Stimulated activated CD4-positive, alpha-beta T cell treated with anti-CD3 and anti-CD28 coated beads, Interleukin-12 subunit alpha, Interleukin-12 subunit beta, amount 100 ng/mL, for 4 hours (primary cell): Measurements from ENCODE around the gene KCNJ12.
"Not testable (repeated sequence)": the region's sequence is repeated elsewhere in the genome, so short reads cannot be mapped to it uniquely, and the experiment has no call there.

Experiments
- DNase-seq: peaks from one replicate; pipeline ENCODE4 v3.0.0-alpha.2; 2020

KCNJ12 gene

DNA sequence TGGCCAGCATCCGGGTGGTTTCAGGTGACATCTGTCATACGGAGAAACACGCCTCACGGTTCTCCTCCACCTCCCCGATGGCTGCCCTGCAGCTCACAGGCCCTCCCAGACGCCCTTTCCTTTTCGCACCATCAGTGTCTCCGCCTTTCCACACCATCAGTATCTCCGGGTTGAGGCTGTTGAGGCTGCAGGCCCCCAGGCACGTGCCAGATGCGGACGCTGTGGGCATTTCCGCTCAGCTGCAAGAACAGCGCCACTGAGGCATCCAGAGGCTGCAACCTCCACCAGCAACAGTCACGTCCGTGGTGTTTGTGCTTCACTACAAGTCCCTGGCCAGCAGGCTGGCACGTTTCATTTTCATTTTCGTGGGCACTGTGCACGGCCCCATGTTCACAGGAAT is 25.7 kb upstream of the KCNJ12 start:
- not testable (repeated sequence) for DNase-seq

DNA sequence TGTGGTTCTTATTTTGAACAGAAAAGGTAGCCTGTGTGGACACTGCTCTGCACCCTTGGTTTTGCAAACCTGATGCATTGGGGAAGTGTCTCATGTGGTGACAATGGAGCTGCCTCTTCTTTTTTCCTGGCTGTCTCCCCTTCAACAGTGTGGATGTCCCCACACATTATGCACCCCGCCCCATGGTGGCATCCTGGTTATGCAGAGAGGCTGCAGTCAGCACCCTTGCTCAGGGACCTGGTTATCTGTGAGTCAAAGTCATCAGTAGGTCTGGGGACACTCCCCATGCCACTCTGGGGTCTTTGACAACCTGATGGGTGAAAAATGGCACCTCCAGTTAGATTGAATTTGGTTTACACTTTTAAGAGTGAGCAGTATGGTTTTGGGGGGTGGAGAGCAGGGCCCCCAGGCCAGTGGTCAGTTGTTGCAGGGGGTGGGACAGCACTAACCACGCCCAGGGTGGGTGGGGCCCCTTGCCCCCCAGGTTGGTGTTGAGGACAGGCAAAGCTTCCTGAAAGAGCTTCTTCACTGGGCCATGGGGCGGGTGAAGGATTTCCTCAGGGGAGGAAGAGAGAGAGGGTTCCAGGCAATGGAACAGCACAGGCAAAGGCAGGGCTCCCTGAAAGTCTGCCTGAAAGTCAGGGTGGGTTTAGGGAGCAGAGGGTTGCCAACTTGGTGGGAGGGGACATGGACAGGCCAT is 24.6 kb upstream of the KCNJ12 start:
- no peak for DNase-seq

DNA sequence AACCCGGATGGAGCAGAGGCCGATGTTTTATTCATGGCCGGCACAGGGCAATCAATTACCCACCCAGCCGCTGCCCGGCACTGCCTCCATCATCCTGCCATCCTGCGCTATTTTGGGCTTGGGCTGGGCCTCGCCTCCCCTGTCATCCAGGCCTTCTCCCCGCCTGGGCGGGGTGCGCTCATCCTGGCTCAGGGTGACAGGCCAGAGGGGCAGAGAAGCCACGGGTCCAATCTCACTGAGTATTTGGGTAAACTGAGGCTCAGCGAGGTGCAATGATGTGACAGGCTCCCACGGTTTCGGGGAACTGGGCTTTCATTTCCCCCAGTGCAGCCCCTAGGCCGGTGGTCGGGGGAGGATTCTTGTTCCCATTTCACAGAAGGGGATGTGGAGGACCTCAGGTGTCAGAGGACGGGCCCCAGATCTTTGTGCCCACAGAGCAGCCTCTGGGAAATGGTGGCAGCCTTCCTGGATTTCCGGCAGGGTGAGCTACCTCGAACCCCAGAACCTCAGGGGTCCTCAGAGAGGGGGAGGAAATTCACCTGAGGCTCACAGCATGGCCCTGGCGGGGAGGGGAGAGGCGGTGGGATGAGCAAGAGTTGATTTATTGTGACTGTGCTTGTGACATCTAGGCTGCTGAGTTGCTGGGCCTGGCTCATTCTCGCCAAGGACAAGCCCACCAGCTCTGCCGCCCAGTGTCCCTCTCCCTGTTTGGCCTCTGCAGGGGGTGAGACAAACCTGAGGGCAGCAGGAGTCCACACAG is 23.8 kb upstream of the KCNJ12 start:
- DNase-seq = no peak

DNA sequence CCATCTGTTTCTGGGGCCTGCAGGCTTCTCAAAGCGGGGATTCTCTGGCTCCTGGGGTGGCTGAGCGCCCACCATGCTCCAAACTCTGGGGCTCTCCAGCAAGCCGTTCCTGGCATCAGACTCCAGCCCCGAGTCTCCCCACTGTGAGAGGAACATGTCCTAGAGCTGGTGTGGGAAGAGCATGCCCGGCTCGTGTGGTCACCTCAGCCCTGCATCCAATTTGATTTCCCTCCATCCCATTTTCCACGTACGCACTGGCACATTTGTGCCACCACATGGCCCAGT is 23.2 kb upstream of the KCNJ12 start:
- no peak for DNase-seq

DNA sequence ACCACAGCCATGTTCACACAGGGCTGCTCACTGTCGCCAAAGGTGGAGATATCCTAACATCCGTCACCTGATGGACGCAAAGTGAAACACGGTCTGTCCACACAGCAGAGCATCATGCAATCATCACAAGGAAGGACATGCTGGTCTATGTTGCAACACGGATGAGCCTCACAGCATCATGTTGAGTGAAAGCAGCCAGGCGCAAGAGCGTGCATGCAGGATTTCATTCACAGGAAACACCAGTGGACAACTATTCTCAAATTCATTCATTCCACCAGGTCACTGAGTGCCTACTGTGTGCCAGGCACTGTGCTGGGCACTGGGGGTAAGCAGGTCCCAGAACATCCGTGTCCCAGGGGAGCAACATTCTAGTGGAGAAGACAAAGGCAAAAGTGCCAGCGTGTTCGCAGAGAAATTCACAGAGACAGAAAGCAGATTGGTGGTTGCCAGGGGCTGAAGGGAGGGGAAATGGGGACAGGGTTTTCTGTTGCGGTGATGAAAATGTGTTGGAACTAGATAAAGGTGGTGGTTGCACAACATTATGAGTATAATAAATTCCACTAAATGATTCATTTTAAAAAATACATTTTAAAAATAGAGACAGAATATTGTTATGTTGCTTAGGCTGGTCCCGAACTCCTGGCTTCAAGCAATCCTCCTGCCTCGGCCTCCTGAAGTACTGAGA is 22.7 kb upstream of the KCNJ12 start:
- DNase-seq = no peak

DNA sequence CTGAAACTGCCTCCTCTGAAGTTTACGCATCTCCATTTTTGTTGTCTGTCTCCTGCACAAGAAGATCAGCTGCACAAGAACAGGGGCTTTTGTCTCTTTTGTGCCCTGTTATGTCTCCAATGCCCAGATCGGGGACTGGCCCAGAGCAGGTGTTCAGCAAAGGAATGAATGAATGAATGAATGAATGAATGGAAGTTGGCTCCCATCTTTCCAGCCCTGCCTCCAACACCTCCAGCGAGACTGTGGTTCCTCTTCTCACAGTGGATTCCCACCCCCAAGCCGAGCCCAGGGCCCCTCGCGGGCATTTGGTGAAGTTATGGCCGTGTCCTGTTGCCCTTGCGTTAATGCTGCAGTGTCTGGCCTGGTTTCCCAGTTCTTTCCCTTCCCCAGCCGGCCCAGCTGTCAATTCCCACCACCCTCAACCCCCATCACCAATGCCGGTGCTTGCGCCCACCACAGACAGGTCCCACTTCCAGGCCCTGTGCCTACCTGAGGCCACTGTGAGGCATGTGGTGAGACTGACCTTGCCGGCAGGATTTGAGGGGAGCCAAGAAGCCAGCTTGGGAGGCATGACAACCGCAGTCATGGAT is 21.3 kb upstream of the KCNJ12 start:
- no peak for DNase-seq

DNA sequence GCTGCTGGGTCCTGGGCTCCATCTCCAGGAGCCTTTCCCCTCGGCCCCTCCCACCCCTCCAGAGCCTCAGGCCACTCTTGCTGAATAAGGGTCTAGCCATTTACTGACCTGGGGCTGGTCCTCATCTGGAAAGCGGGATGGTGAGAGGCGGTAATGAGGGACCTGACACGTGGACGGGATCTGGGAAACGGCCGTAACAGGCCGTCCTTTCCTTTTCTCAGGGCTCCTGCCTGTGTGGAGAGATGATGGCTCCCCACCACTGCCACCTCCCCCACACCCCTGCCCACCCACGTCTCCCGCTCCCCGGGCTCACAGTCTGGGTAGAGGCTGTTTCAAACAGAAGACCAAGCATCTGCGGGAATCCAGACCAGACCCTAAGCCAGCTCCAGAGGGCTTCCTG is 20.6 kb upstream of the KCNJ12 start:
- DNase-seq = no peak

DNA sequence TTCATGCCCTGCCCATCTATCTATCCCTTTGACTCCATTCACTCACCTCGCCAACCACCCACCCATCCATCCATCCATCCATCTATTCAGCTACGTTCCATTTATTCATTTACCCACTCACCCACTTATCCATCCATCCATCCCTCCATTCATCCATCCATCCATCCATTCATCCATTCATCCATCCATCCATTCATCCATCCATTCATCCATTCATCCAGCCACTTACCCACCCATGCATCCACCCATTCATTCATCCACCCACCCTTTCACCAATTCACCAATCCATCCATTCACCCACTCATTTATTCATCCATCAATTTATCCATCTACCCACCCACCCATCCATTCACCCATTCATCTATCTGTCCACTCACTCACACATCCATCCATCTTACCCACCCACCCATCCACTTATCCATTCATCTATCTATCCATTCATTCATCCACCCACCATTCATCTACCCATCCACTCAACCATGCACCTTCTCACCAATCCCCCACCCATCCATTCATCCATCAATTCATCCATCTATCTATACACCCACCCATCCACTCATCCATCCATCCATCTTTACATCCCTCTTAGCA is 19.5 kb upstream of the KCNJ12 start:
- DNase-seq = no peak

DNA sequence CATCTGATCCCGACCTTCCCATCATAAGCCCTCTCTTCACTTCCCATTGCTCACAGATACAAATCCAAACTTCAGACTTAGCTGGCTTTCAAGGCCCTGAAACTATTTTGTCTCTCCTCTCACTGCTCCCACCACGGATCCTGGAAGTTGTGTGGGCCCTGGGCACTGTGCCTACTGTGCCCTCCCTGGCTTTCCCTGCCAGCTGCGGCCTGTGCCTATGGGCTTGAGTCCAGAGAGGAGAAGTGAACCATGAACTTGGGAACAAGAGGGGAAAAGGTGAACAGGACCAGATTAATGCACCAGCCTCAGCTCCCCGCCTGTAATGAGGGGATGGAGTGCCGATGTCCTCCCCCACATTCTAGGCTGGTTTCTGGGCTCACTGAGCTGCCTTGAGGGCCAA is 18.9 kb upstream of the KCNJ12 start:
- no peak for DNase-seq

- no peak for DNase-seq
Observed at GRCh38 chr17:21357696-21358656, 18.2 kb upstream of the KCNJ12 start.

GRCh38 chr17:21358682-21359482 is 17.3 kb upstream of the KCNJ12 start:
- DNase-seq = no peak

- no peak for DNase-seq
Observed at GRCh38 chr17:21359483-21359840, 16.7 kb upstream of the KCNJ12 start.

GRCh38 chr17:21360048-21360447 is 16.1 kb upstream of the KCNJ12 start:
- DNase-seq = no peak

GRCh38 chr17:21361020-21361809 is 14.9 kb upstream of the KCNJ12 start:
- no peak for DNase-seq

DNA sequence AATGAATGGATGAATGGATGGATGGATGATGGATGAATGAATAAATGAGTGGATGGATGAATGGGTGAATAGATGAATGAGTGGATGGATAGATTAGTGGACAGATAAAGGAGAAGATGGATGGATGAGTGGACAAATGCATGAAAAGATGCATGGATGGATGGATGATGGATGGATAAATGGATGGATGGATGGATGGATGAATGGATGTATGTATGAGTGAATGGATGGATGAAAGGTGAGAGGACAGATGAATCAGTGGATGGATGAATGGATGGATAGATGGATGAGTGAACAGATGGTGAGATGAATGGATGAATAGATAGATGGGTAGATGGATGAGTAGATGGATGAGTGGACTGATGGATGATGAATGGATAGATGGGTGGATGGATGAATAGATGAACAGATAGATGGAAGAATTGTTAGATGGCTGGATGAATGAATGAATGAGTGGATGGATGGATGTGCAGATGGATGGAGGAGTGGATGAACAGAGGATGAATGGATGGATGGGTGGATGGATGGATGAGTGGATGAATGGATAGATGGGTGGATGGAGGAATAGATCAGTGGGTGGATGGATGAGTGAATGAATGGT is 13.7 kb upstream of the KCNJ12 start:
- DNase-seq = no peak

DNA sequence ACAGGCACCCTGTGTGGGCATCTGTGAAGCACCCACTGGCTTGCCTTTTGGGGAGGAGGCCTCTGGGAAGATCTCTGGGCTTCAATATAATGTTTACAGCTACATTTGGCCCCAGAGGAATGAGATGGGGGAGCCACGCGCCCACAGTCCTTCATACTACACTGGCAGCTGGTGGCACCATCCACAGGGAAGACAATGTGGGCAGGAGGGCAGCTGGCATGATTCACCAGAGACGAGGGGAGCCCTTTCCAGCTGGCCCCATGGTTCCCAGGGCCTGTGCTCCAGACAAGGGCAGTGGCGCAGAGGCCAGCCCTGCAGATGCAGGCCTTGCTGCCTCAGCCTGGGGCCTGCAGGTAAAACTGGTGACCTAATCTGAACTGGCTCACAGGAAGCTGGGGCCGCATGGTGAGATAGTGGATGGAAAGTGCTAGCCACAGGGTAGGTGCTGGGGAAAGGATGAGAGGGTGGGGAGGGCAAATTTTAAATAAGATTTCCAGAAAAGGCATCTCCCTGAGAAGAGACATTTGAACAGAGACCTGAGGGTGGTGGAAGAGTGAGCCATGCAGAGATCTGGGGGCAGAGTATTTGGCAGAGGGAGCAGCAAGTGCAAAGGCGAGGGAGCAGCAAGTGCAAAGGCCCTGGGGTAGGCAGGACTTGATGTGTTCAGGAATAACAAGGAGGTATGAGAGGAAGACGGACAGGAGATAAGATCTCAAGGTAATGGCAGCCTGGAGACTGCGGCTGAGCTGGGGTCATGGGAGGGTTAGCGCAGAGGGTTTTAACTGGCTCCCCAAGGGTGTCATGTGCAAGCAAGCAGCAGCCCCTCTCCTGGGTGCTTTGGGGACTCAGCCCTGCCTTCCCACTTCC is 12.1 kb upstream of the KCNJ12 start:
- DNase-seq = no peak

GRCh38 chr17:21365016-21365415 is 11.1 kb upstream of the KCNJ12 start:
- DNase-seq = no peak

- DNase-seq = no peak
Observed at GRCh38 chr17:21368545-21369246, 7.5 kb upstream of the KCNJ12 start.

- no peak for DNase-seq
Observed at GRCh38 chr17:21369395-21369794, 6.8 kb upstream of the KCNJ12 start.
